Liver (tissue), 9 donors: ENCODE data around the gene PDXK. TPM values are rescaled to one million over a fixed set of nuclear protein-coding genes. Genes with fewer than 3 reads are reported as not detected.

Experiments
- DNase-seq: peaks from one replicate; pipeline ENCODE4 v3.0.0-alpha.2; 2017; ENCODE audit warnings: low spot score
- H3K27ac ChIP-seq, 2 donors: one replicate each; pipeline ENCODE4 v1.7.0; 2013; ENCODE audit warnings: inconsistent platforms in 2 of 2, low read length in 2 of 2, control low read depth in 1 of 2, low read depth in 1 of 2, mild to moderate bottlenecking in 1 of 2
- H3K27me3 ChIP-seq, 4 donors: one replicate each; pipeline versions ENCODE4 v1.6.1 to v1.7.0; 2013; ENCODE audit warnings: low read length in 3 of 4, inconsistent platforms in 1 of 4, mild to moderate bottlenecking in 1 of 4, moderate library complexity in 1 of 4; ENCODE audit not compliant: control insufficient read depth in 4 of 4, insufficient read depth in 4 of 4
- H3K36me3 ChIP-seq, 4 donors: one replicate each; pipeline versions ENCODE4 v1.6.1 to v1.7.0; 2013; ENCODE audit warnings: low read length in 3 of 4, mild to moderate bottlenecking in 3 of 4, low read depth in 1 of 4, moderate library complexity in 1 of 4; ENCODE audit not compliant: control insufficient read depth in 4 of 4, insufficient read depth in 3 of 4
- H3K4me1 ChIP-seq, 4 donors: one replicate each; pipeline versions ENCODE4 v1.6.1 to v1.7.0; 2013; ENCODE audit warnings: low read length in 3 of 4, mild to moderate bottlenecking in 3 of 4, moderate library complexity in 1 of 4; ENCODE audit not compliant: control insufficient read depth in 4 of 4, insufficient read depth in 4 of 4
- H3K4me3 ChIP-seq, 3 donors: one replicate each; pipeline versions ENCODE4 v1.6.1 to v1.7.0; 2013; ENCODE audit warnings: low read length in 3 of 3, control low read depth in 1 of 3, low read depth in 1 of 3, mild to moderate bottlenecking in 1 of 3
- H3K9ac ChIP-seq, 2 donors: one replicate each; pipeline ENCODE4 v1.7.0; 2013; ENCODE audit warnings: low read length in 2 of 2, mild to moderate bottlenecking in 2 of 2, moderate library complexity in 2 of 2, control low read depth in 1 of 2, low read depth in 1 of 2
- H3K9me3 ChIP-seq, 4 donors: one replicate each; pipeline versions ENCODE4 v1.6.1 to v1.7.0; 2013; ENCODE audit warnings: low read length in 3 of 4; ENCODE audit not compliant: control insufficient read depth in 4 of 4
- ATF3 ChIP-seq: IDR thresholded peaks from 2 replicates; pipeline ENCODE4 v1.6.1; 2016; ENCODE audit warnings: antibody characterized with exemption
- CTCF ChIP-seq: fragments of 150-350 bp; IDR thresholded peaks from 2 replicates; pipeline ENCODE4 v1.5.1; 2017; ENCODE audit warnings: improper control_type of control experiment, low read depth, low read length; ENCODE audit not compliant: missing input control
- EGR1 ChIP-seq, 2 donors: IDR thresholded peaks; 2 replicates each; pipeline ENCODE4 v1.6.1; 2016 to 2018; ENCODE audit warnings: antibody characterized with exemption in 2 of 2, low read depth in 2 of 2
- FOXA1 ChIP-seq: IDR thresholded peaks from 2 replicates; pipeline ENCODE4 v1.6.1; 2016; ENCODE audit warnings: antibody characterized with exemption
- FOXA2 ChIP-seq: IDR thresholded peaks from 2 replicates; pipeline ENCODE4 v1.6.1; 2016; ENCODE audit warnings: antibody characterized with exemption
- GABPA ChIP-seq, 2 donors: IDR thresholded peaks in 1 of 2; conservative IDR thresholded peaks in 1 of 2; 2 replicates each; pipeline ENCODE4 v1.6.1; 2016; ENCODE audit warnings: antibody characterized with exemption in 2 of 2, mild to moderate bottlenecking in 1 of 2, moderate library complexity in 1 of 2
- HNF4A ChIP-seq, 2 donors: conservative IDR thresholded peaks; 2 replicates each; pipeline ENCODE4 v1.6.1; 2016; ENCODE audit warnings: antibody characterized with exemption in 2 of 2, mild to moderate bottlenecking in 2 of 2
- HNF4G ChIP-seq: IDR thresholded peaks from 2 replicates; pipeline ENCODE4 v1.6.1; 2016; ENCODE audit warnings: antibody characterized with exemption
- JUND ChIP-seq, 2 donors: IDR thresholded peaks; 2 replicates each; pipeline ENCODE4 v1.6.1; 2016; ENCODE audit warnings: antibody characterized with exemption in 2 of 2
- NR2F2 ChIP-seq: IDR thresholded peaks from 2 replicates; pipeline ENCODE4 v1.6.1; 2016; ENCODE audit warnings: antibody characterized with exemption
- RAD21 ChIP-seq, 2 donors: IDR thresholded peaks; 2 replicates each; pipeline ENCODE4 v1.6.1; 2016; ENCODE audit warnings: antibody characterized with exemption in 2 of 2, mild to moderate bottlenecking in 2 of 2
- RXRA ChIP-seq, 2 donors: IDR thresholded peaks; 2 replicates each; pipeline ENCODE4 v1.6.1; 2017 to 2018; ENCODE audit warnings: antibody characterized with exemption in 2 of 2, mild to moderate bottlenecking in 1 of 2
- SP1 ChIP-seq: IDR thresholded peaks from 2 replicates; pipeline ENCODE4 v1.6.1; 2018; ENCODE audit warnings: antibody characterized with exemption, mild to moderate bottlenecking
- TAF1 ChIP-seq: conservative IDR thresholded peaks from 2 replicates; pipeline ENCODE4 v1.6.1; 2016; ENCODE audit warnings: antibody characterized with exemption, mild to moderate bottlenecking
- YY1 ChIP-seq: IDR thresholded peaks from 2 replicates; pipeline ENCODE4 v1.6.1; 2016; ENCODE audit warnings: antibody characterized with exemption, mild to moderate bottlenecking
- WGBS: extraction: QIAGEN DNeasy Blood & Tissue Kit; methylation state at CpG from one replicate; pipeline ENCODE4 v1.1.7; 2013; 5-methylcytosine and 5-hydroxymethylcytosine counted together
- polyA plus RNA-seq, 2 donors: library from polyadenylated mRNA; stranded (reverse) in 1 of 2; unstranded in 1 of 2; fragments of 200-250 nt in 1 of 2; fragments of >200 nt in 1 of 2; fragmentation: Nextera tagmentation in 1 of 2; extraction: Ambion mirVana in 1 of 2; gene quantifications; one replicate each; pipeline versions ENCODE4 v1.2.1 to v1.2.3, GENCODE V29; 2013 to 2015
- total RNA-seq, 2 donors: library from RNA; depleted of rRNA; stranded (reverse); fragments of >200 nt; gene quantifications; one replicate each; pipeline ENCODE4 v1.2.3, GENCODE V29; 2014
- TF ChIP-seq, protein P1 (sequence below): IDR thresholded peaks from 2 replicates; pipeline ENCODE4 v1.6.1; 2016; ENCODE audit warnings: antibody characterized with exemption, mild to moderate bottlenecking
- TF ChIP-seq, protein P2 (sequence below): IDR thresholded peaks from 2 replicates; pipeline ENCODE4 v1.6.1; 2016; ENCODE audit warnings: antibody characterized with exemption
- TF ChIP-seq, protein P3 (sequence below): IDR thresholded peaks from 2 replicates; pipeline ENCODE4 v1.6.1; 2016; ENCODE audit warnings: antibody characterized with exemption
- donor health status: healthy.
- donor health status: healthy.
- donor health status: healthy.
- donor health status: healthy.
- donor health status: healthy.

Gene PDXK
- total and polyA plus RNA-seq, 4 donors = 20.5 to 104 (median 34.9) TPM

- H3K36me3 ChIP-seq = peaks cover 0 to 7% (median under 1%) of the 10 kb centered on the region in 4 donors
- no peak for DNase-seq
- TF ChIP-seq RXRA (IDR thresholded peaks at IDR 0.05) = peak in 1 of 2 donors; percentile 41
- no peak for TF ChIP-seq ATF3
- no peak overlapping the region for H3K9ac ChIP-seq
- H3K4me3 ChIP-seq = no peak overlapping the region
- no peak overlapping the region for H3K27ac ChIP-seq
- H3K4me1 ChIP-seq = peaks cover 0 to 3% (median 0%) of the 10 kb centered on the region in 4 donors
- 62% methylated on average over 34 of the region's 34 CpGs for WGBS
- H3K27me3 ChIP-seq = no peaks in the 10 kb centered on the region
- H3K9me3 ChIP-seq = no peaks in the 10 kb centered on the region
These were observed 48.0 kb downstream of the PDXK start for GRCh38 chr21:43766734-43767497.

DNA sequence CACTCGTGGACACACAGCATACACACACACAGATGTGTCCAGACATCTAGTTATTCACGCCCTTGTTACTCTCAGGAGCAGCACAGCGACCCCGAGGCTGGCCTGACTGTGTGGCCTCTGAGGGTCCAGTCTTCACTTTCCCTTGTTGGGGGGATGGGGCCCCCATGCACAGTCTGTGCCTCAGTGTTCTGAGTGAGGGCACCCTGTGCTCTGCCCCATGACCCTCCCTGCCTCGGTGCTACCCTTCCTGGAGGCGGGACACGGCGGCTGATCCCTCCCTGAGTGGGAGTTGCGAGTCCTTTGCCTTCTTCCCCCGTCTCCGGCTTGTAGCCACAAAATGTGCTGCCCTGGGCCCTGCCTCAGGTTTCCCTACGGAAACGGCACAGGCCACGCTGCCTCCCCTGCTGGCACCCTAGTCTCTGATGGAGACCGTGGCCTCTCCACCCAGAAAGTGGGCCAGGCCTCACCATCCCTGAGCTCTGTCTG is 48.6 kb downstream of the PDXK start:
- peaks cover 0 to 3% (median 0%) of the 10 kb centered on the region in 4 donors for H3K4me1 ChIP-seq
- H3K9ac ChIP-seq = no peak overlapping the region
- H3K4me3 ChIP-seq = no peak overlapping the region
- TF ChIP-seq ATF3 = no peak
- TF ChIP-seq HNF4A (conservative IDR thresholded peaks at IDR 0.05) = no peak
- no peak for TF ChIP-seq HNF4G
- TF ChIP-seq, protein P1, sequence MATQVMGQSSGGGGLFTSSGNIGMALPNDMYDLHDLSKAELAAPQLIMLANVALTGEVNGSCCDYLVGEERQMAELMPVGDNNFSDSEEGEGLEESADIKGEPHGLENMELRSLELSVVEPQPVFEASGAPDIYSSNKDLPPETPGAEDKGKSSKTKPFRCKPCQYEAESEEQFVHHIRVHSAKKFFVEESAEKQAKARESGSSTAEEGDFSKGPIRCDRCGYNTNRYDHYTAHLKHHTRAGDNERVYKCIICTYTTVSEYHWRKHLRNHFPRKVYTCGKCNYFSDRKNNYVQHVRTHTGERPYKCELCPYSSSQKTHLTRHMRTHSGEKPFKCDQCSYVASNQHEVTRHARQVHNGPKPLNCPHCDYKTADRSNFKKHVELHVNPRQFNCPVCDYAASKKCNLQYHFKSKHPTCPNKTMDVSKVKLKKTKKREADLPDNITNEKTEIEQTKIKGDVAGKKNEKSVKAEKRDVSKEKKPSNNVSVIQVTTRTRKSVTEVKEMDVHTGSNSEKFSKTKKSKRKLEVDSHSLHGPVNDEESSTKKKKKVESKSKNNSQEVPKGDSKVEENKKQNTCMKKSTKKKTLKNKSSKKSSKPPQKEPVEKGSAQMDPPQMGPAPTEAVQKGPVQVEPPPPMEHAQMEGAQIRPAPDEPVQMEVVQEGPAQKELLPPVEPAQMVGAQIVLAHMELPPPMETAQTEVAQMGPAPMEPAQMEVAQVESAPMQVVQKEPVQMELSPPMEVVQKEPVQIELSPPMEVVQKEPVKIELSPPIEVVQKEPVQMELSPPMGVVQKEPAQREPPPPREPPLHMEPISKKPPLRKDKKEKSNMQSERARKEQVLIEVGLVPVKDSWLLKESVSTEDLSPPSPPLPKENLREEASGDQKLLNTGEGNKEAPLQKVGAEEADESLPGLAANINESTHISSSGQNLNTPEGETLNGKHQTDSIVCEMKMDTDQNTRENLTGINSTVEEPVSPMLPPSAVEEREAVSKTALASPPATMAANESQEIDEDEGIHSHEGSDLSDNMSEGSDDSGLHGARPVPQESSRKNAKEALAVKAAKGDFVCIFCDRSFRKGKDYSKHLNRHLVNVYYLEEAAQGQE = no peak
- TF ChIP-seq FOXA1 = no peak
- TF ChIP-seq CTCF = no peak
- no peak for TF ChIP-seq GABPA (IDR thresholded peaks at IDR 0.05 in 1 of 2, conservative IDR thresholded peaks at IDR 0.05 in 1 of 2)
- TF ChIP-seq EGR1 (IDR thresholded peaks at IDR 0.05; ENCODE audit: low read depth in 2 of 2) = no peak
- no peak for TF ChIP-seq YY1
- TF ChIP-seq JUND (IDR thresholded peaks at IDR 0.05) = no peak
- TF ChIP-seq RAD21 (IDR thresholded peaks at IDR 0.05) = no peak
- TF ChIP-seq RXRA (IDR thresholded peaks at IDR 0.05) = no peak
- TF ChIP-seq, protein P2, sequence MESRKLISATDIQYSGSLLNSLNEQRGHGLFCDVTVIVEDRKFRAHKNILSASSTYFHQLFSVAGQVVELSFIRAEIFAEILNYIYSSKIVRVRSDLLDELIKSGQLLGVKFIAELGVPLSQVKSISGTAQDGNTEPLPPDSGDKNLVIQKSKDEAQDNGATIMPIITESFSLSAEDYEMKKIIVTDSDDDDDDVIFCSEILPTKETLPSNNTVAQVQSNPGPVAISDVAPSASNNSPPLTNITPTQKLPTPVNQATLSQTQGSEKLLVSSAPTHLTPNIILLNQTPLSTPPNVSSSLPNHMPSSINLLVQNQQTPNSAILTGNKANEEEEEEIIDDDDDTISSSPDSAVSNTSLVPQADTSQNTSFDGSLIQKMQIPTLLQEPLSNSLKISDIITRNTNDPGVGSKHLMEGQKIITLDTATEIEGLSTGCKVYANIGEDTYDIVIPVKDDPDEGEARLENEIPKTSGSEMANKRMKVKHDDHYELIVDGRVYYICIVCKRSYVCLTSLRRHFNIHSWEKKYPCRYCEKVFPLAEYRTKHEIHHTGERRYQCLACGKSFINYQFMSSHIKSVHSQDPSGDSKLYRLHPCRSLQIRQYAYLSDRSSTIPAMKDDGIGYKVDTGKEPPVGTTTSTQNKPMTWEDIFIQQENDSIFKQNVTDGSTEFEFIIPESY = no peak
- TF ChIP-seq, protein P3, sequence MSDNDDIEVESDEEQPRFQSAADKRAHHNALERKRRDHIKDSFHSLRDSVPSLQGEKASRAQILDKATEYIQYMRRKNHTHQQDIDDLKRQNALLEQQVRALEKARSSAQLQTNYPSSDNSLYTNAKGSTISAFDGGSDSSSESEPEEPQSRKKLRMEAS = no peak
- TF ChIP-seq NR2F2 = no peak
- TF ChIP-seq TAF1 = no peak
- no peak for TF ChIP-seq FOXA2
- TF ChIP-seq SP1 = no peak
- H3K27ac ChIP-seq = no peak overlapping the region
- no peaks in the 10 kb centered on the region for H3K9me3 ChIP-seq
- H3K27me3 ChIP-seq = no peaks in the 10 kb centered on the region
- DNase-seq = no peak
- 86% methylated on average over 15 of the region's 15 CpGs for WGBS
- H3K36me3 ChIP-seq = peaks cover 0 to 4% (median 0%) of the 10 kb centered on the region in 4 donors
